ENCODE measurements around the gene MMP12. TPM values are rescaled to one million over a fixed set of nuclear protein-coding genes. Genes with fewer than 3 reads are reported as not detected.

The MMP12 gene
- total and polyA plus RNA-seq, 2 donors, result 0.62 to 3.8 TPM

DNA sequence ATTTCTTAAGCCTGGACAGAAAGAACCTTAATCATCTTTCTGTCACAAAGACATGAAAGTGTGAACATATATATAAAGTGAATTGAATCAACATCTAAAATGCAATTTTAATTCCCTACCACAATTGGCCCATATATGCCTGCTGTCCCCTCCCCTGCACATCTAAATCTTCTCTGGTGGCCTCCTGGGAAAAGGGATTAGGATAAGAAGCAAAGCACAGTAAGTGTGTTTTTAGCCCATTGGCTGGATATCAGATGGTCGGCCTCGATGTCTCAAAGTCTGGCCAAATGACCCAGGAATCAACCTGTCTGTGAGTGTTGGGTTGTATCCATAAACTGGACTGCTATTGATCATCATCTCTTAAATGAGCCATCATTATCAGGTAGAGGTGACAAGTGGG, 37.1 kb downstream of the MMP12 start:
- Histone ChIP-seq H3K27ac (ENCODE audit: low read depth) (no peak overlapping the region), H3K4me1 (ENCODE audit: insufficient read depth) (no peaks in the 10 kb centered on the region), H3K36me3 (ENCODE audit: insufficient read depth) (no peaks in the 10 kb centered on the region), H3K4me3 (ENCODE audit: low read depth, low read length) (no peak overlapping the region)
- no peak for DNase-seq (ENCODE audit: extremely low spot score)
- 59% methylated on average over 2 of the region's 2 CpGs for WGBS

DNA sequence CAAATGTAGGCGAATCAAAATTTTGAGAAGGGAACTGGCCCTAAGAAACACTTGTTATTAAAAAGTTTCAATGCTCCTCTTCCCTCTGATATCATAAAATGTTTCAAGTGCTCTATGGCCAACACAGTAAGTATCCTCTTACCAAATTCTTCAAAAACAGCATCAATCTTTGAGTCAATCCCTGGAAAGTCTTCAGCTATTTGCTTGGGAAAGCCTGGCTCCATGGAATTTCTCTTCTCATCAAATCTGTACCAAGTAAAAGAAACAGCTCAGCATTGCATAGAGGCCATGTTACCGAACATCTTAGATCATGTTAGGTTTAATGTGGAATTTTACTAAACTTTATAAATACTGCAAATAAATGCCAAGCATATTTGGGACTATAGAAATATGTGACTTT, 37.6 kb downstream of the MMP12 start:
- Histone ChIP-seq H3K4me3 (ENCODE audit: low read depth, low read length) (no peak overlapping the region), H3K27ac (ENCODE audit: low read depth) (no peak overlapping the region), H3K36me3 (ENCODE audit: insufficient read depth) (no peaks in the 10 kb centered on the region), H3K4me1 (ENCODE audit: insufficient read depth) (no peaks in the 10 kb centered on the region)
- 90% methylated on average over 2 of the region's 2 CpGs for WGBS
- no peak for DNase-seq (ENCODE audit: extremely low spot score)

GRCh38 chr11:102836290-102836875, 38.4 kb downstream of the MMP12 start:
- H3K36me3 ChIP-seq (ENCODE audit: insufficient read depth), result no peaks in the 10 kb centered on the region
- no peaks in the 10 kb centered on the region for H3K4me1 ChIP-seq (ENCODE audit: insufficient read depth)
- no peak overlapping the region for H3K4me3 ChIP-seq (ENCODE audit: low read depth, low read length)
- DNase-seq (ENCODE audit: extremely low spot score), result no peak
- 21% methylated on average over 3 of the region's 3 CpGs for WGBS
- no peak overlapping the region for H3K27ac ChIP-seq (ENCODE audit: low read depth)

DNA sequence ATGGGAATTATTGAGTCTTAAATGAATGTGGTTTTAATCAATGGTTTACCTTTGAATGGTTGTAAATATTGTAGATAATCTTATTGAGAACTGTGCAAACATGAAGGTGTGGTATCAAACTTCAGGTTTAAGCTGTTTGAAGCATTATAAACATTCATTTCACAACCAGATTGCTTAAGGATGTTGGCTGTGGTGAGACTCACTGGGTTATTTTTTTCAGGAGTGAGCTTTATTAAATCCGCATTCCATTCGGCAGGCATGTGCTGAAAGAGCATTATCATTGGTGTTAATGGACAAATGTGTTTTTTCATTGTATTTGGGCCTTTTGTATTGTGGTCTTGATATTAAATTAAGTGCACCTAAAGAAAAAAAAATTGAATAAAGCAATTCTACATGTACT, 41.1 kb downstream of the MMP12 start:
- H3K4me3 ChIP-seq (ENCODE audit: low read depth, low read length), result no peak overlapping the region
- no peaks in the 10 kb centered on the region for H3K36me3 ChIP-seq (ENCODE audit: insufficient read depth)
- WGBS, result 71% methylated on average over 2 of the region's 2 CpGs
- no peak for DNase-seq (ENCODE audit: extremely low spot score)
- no peaks in the 10 kb centered on the region for H3K4me1 ChIP-seq (ENCODE audit: insufficient read depth)
- no peak overlapping the region for H3K27ac ChIP-seq (ENCODE audit: low read depth)

GRCh38 chr11:102832612-102833011, 42.2 kb downstream of the MMP12 start:
- no peaks in the 10 kb centered on the region for H3K36me3 ChIP-seq (ENCODE audit: insufficient read depth)
- no peaks in the 10 kb centered on the region for H3K4me1 ChIP-seq (ENCODE audit: insufficient read depth)
- 93% methylated on average over 7 of the region's 7 CpGs for WGBS
- H3K4me3 ChIP-seq (ENCODE audit: low read depth, low read length), result no peak overlapping the region
- no peak overlapping the region for H3K27ac ChIP-seq (ENCODE audit: low read depth)
- no peak for DNase-seq (ENCODE audit: extremely low spot score)

DNA sequence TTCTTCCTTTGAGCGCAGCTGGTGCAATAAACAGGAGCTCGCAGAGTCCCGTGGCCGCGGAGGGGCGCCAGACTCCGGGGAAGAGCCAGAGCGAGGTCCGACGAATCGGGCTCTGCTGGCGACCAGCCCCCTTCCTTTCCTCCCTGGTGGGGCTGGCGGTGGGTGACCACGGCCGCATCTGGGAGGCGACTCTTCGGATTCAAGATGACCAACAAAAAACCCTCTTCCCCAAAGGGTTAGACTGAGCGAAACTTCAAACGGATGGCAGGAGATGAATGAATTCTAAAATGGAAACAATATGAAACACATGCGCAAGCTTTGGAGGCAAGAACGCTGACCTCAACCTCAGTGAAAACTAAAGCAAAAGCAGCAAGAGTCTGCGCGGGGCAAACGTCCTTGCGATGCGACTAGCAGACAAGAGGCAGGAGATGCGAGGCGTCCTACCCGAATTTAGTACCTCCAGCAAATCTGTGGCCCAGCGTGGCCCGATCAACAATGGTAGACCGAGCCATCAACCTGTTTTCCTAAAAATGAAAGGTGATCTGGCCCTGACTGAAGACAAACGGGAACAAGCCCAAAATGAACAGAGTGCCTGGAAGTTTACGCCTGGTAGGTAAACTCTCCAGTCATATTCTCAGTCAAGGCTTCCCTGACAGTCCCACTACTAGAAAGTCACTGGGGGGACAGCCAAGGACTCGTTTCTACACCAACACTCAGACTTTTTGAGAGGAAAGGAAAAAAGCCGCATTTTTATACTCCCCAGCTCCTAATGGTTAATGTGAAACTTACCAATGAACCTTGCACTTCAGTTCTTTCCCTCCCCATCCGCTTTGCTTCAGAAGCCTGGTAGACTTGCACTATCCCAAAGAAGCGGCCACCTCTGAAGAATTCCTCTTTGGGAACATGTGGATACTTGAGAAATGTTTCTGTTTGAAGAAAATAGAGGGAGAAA, 43.0 kb downstream of the MMP12 start:
- 51% methylated on average over 38 of the region's 38 CpGs for WGBS
- no peaks in the 10 kb centered on the region for H3K36me3 ChIP-seq (ENCODE audit: insufficient read depth)
- H3K4me3 ChIP-seq (ENCODE audit: low read depth, low read length), result peak overlapping the region; percentile 16
- H3K4me1 ChIP-seq (ENCODE audit: insufficient read depth), result no peaks in the 10 kb centered on the region
- H3K27ac ChIP-seq (ENCODE audit: low read depth), result no peak overlapping the region
- no peak for DNase-seq (ENCODE audit: extremely low spot score)

DNA sequence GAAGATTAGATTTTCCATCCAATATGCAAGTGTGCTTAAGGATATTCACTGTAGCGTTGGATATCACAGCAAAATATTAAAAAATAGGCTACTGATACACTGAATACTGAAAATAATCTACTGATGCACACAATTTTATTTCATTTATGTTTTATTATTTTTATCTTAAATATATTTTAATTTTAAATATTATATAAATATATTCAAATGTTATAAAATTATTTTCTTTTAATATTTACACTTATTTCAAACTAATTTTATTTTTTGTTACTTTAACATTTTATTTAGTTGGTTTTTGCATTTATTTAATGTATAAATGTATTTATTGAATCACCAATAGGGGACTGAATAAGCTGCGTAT, 43.7 kb downstream of the MMP12 start:
- no peak for DNase-seq (ENCODE audit: extremely low spot score)
- Histone ChIP-seq H3K4me3 (ENCODE audit: low read depth, low read length) (no peak overlapping the region), H3K36me3 (ENCODE audit: insufficient read depth) (no peaks in the 10 kb centered on the region), H3K27ac (ENCODE audit: low read depth) (no peak overlapping the region), H3K4me1 (ENCODE audit: insufficient read depth) (no peaks in the 10 kb centered on the region)
- WGBS, result 64% methylated on average over 2 of the region's 2 CpGs

DNA sequence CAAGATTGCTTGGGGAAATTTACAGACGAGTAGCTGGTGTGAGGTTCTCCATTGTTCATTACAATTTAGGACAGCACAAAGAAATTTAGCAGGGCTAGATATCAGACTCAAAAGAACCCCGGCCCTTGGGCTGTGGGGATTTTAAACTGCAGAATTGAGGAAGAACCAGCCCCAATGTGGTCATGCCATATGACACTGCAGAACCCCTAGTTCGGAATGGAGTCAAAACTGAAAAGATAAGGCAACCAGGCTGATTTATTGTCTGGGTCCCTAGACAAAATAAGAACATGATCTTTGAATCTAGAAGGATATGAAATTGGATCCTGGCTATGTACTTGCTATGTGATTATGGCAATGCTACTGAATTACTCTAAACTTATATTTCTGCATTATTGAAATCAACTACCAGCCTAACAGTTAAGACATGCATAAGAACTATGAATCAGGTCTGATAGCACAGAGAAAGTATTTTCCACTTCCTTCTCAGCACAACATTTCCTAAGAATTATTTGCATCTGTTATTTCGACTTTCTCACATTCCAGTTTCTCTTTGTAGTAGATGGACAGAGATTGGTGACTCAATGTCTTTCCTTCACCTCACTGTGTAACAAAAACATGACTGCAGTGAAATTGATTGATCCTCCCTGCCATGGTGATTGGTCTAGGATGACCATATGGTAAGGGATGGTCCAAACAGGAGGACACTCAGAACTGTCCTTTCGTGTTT, 44.6 kb downstream of the MMP12 start:
- no peak for DNase-seq (ENCODE audit: extremely low spot score)
- Histone ChIP-seq H3K4me3 (ENCODE audit: low read depth, low read length) (no peak overlapping the region), H3K27ac (ENCODE audit: low read depth) (no peak overlapping the region), H3K4me1 (ENCODE audit: insufficient read depth) (no peaks in the 10 kb centered on the region), H3K36me3 (ENCODE audit: insufficient read depth) (no peaks in the 10 kb centered on the region)
- WGBS, result 79% methylated on average over 5 of the region's 5 CpGs

DNA sequence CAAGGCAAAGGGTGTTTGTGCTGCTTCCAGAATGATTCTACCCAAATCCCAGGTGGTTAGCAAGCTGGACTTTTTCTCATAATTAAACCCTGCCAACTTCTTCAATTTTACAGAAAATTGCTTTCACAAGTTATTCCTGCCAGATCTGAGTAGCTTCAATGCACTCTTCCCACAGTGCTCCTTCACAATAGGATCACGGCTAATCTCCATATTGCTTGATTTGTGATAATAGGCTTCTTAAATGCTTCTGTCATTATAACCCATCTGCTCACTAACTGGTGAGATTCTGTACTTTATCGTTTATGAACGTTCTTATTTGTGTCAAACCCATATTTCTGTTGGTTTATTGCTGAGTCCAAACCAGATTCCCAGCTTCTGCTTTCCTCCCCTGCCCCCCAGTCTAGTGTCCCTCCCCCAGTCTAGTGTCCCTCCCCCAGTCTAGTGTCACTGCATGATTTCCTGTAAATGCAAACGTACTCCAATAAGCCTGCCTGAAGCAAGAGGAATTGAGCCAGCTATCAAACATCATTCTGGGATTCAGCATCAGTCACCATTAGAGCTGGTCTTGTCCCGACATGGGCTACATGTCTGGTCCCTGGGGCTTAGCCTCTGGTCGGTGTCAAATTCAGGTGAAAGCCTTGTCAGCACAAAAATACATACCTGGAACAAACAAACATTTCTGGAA, 45.3 kb downstream of the MMP12 start:
- no peak overlapping the region for H3K27ac ChIP-seq (ENCODE audit: low read depth)
- WGBS, result 71% methylated on average over 6 of the region's 6 CpGs
- H3K36me3 ChIP-seq (ENCODE audit: insufficient read depth), result no peaks in the 10 kb centered on the region

DNA sequence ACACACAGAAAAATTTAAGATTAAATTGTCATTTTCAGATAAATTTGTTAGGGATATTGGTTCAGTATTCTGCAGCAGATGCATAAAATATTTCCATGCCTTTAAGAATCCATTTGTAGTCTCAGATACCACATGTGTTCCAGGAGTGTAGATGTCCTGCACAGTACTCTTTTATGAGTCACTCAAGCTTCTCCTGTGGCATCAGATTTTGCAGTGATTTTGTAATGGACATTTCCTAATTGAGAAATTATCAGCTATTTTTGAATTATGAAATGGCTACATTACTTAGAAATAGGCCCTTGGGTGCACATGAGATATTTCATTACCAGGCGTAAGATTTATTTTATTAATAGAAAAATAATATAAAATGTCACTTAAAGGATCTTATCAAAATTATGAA, 50.2 kb downstream of the MMP12 start:
- H3K4me1 ChIP-seq (ENCODE audit: insufficient read depth), result no peaks in the 10 kb centered on the region
- 100% methylated on average over 1 of the region's 1 CpG for WGBS
- H3K4me3 ChIP-seq (ENCODE audit: low read depth, low read length), result no peak overlapping the region
- no peaks in the 10 kb centered on the region for H3K36me3 ChIP-seq (ENCODE audit: insufficient read depth)
- H3K27ac ChIP-seq (ENCODE audit: low read depth), result no peak overlapping the region
- no peak for DNase-seq (ENCODE audit: extremely low spot score)

More for the DNA sequence above, 45.3 kb downstream of the MMP12 start:
- no peak overlapping the region for H3K4me3 ChIP-seq (ENCODE audit: low read depth, low read length)
- no peak for DNase-seq (ENCODE audit: extremely low spot score)
- H3K4me1 ChIP-seq (ENCODE audit: insufficient read depth), result no peaks in the 10 kb centered on the region

DNA sequence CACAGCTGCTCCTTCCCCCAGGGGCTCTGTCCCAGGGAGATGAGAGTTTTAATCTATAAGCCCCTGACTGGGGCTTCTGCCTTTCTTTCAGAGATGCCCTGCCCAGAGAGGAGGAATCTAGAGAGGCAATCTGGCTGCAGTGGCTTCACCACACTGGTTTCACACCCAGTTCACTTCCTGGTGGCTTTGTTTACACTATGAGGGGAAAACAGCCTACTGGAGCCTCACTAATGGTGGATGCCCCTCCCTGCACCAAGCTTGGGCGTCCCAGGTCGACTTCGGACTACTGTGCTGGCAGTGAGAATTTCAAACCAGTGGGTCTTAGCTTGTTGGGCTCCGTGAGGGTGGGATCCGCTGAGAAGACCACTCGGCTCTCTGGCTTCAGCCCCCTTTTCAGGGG, 55.3 kb downstream of the MMP12 start:
- DNase-seq (ENCODE audit: extremely low spot score), result no peak
- 67% methylated on average over 6 of the region's 6 CpGs for WGBS
- Histone ChIP-seq H3K4me3 (ENCODE audit: low read depth, low read length) (no peak overlapping the region), H3K36me3 (ENCODE audit: insufficient read depth) (no peaks in the 10 kb centered on the region), H3K27ac (ENCODE audit: low read depth) (no peak overlapping the region), H3K4me1 (ENCODE audit: insufficient read depth) (no peaks in the 10 kb centered on the region)

DNA sequence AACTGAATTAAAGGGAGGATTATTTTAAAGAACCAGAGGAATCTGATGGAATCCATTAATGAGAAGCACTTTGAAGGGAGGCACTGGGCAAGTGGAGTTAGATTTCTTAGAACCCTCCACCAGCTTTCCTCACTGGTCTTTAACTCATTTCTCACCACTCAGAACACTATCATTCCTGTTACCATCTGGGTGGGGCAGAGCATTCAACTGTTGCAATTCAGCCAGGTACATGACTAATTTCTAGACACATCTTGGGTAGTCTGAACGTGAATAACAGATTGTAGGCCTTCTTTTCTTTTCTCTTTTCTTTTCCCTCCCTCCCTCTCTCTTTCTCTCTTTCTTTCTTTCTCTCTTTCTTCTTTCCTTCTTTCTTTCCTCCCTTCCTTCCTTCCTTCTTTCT, 61.3 kb downstream of the MMP12 start:
- no peak overlapping the region for H3K4me3 ChIP-seq (ENCODE audit: low read depth, low read length)
- WGBS, result 84% methylated on average over 1 of the region's 1 CpG
- no peak for DNase-seq (ENCODE audit: extremely low spot score)
- no peaks in the 10 kb centered on the region for H3K4me1 ChIP-seq (ENCODE audit: insufficient read depth)
- H3K27ac ChIP-seq (ENCODE audit: low read depth), result no peak overlapping the region
- H3K36me3 ChIP-seq (ENCODE audit: insufficient read depth), result no peaks in the 10 kb centered on the region

All from urinary bladder (tissue), 4 donors.